Liver (tissue), 9 donors: ENCODE measurements around the gene DYNLT2. TPM values are rescaled to one million over a fixed set of nuclear protein-coding genes. Genes with fewer than 3 reads are reported as not detected.

Experiments used
- DNase-seq: peaks from one replicate; pipeline ENCODE4 v3.0.0-alpha.2; 2017; ENCODE audit warnings: low spot score
- H3K27ac ChIP-seq, 2 donors: one replicate each; pipeline ENCODE4 v1.7.0; 2013; ENCODE audit warnings: inconsistent platforms in 2 of 2, low read length in 2 of 2, control low read depth in 1 of 2, low read depth in 1 of 2, mild to moderate bottlenecking in 1 of 2
- H3K27me3 ChIP-seq, 4 donors: one replicate each; pipeline versions ENCODE4 v1.6.1 to v1.7.0; 2013; ENCODE audit warnings: low read length in 3 of 4, inconsistent platforms in 1 of 4, mild to moderate bottlenecking in 1 of 4, moderate library complexity in 1 of 4; ENCODE audit not compliant: control insufficient read depth in 4 of 4, insufficient read depth in 4 of 4
- H3K36me3 ChIP-seq, 4 donors: one replicate each; pipeline versions ENCODE4 v1.6.1 to v1.7.0; 2013; ENCODE audit warnings: low read length in 3 of 4, mild to moderate bottlenecking in 3 of 4, low read depth in 1 of 4, moderate library complexity in 1 of 4; ENCODE audit not compliant: control insufficient read depth in 4 of 4, insufficient read depth in 3 of 4
- H3K4me1 ChIP-seq, 4 donors: one replicate each; pipeline versions ENCODE4 v1.6.1 to v1.7.0; 2013; ENCODE audit warnings: low read length in 3 of 4, mild to moderate bottlenecking in 3 of 4, moderate library complexity in 1 of 4; ENCODE audit not compliant: control insufficient read depth in 4 of 4, insufficient read depth in 4 of 4
- H3K4me3 ChIP-seq, 3 donors: one replicate each; pipeline versions ENCODE4 v1.6.1 to v1.7.0; 2013; ENCODE audit warnings: low read length in 3 of 3, control low read depth in 1 of 3, low read depth in 1 of 3, mild to moderate bottlenecking in 1 of 3
- H3K9ac ChIP-seq, 2 donors: one replicate each; pipeline ENCODE4 v1.7.0; 2013; ENCODE audit warnings: low read length in 2 of 2, mild to moderate bottlenecking in 2 of 2, moderate library complexity in 2 of 2, control low read depth in 1 of 2, low read depth in 1 of 2
- H3K9me3 ChIP-seq, 4 donors: one replicate each; pipeline versions ENCODE4 v1.6.1 to v1.7.0; 2013; ENCODE audit warnings: low read length in 3 of 4; ENCODE audit not compliant: control insufficient read depth in 4 of 4
- EGR1 ChIP-seq, 2 donors: IDR thresholded peaks; 2 replicates each; pipeline ENCODE4 v1.6.1; 2016 to 2018; ENCODE audit warnings: antibody characterized with exemption in 2 of 2, low read depth in 2 of 2
- FOXA1 ChIP-seq: IDR thresholded peaks from 2 replicates; pipeline ENCODE4 v1.6.1; 2016; ENCODE audit warnings: antibody characterized with exemption
- FOXA2 ChIP-seq: IDR thresholded peaks from 2 replicates; pipeline ENCODE4 v1.6.1; 2016; ENCODE audit warnings: antibody characterized with exemption
- GABPA ChIP-seq, 2 donors: IDR thresholded peaks in 1 of 2; conservative IDR thresholded peaks in 1 of 2; 2 replicates each; pipeline ENCODE4 v1.6.1; 2016; ENCODE audit warnings: antibody characterized with exemption in 2 of 2, mild to moderate bottlenecking in 1 of 2, moderate library complexity in 1 of 2
- HNF4A ChIP-seq, 2 donors: conservative IDR thresholded peaks; 2 replicates each; pipeline ENCODE4 v1.6.1; 2016; ENCODE audit warnings: antibody characterized with exemption in 2 of 2, mild to moderate bottlenecking in 2 of 2
- HNF4G ChIP-seq: IDR thresholded peaks from 2 replicates; pipeline ENCODE4 v1.6.1; 2016; ENCODE audit warnings: antibody characterized with exemption
- MAX ChIP-seq: IDR thresholded peaks from 2 replicates; pipeline ENCODE4 v1.6.1; 2016; ENCODE audit warnings: antibody characterized with exemption
- NR2F2 ChIP-seq: IDR thresholded peaks from 2 replicates; pipeline ENCODE4 v1.6.1; 2016; ENCODE audit warnings: antibody characterized with exemption
- REST ChIP-seq: IDR thresholded peaks from 2 replicates; pipeline ENCODE4 v1.6.1; 2016; ENCODE audit warnings: antibody characterized with exemption, mild to moderate bottlenecking
- RXRA ChIP-seq, 2 donors: IDR thresholded peaks; 2 replicates each; pipeline ENCODE4 v1.6.1; 2017 to 2018; ENCODE audit warnings: antibody characterized with exemption in 2 of 2, mild to moderate bottlenecking in 1 of 2
- SP1 ChIP-seq: IDR thresholded peaks from 2 replicates; pipeline ENCODE4 v1.6.1; 2018; ENCODE audit warnings: antibody characterized with exemption, mild to moderate bottlenecking
- TAF1 ChIP-seq: conservative IDR thresholded peaks from 2 replicates; pipeline ENCODE4 v1.6.1; 2016; ENCODE audit warnings: antibody characterized with exemption, mild to moderate bottlenecking
- YY1 ChIP-seq: IDR thresholded peaks from 2 replicates; pipeline ENCODE4 v1.6.1; 2016; ENCODE audit warnings: antibody characterized with exemption, mild to moderate bottlenecking
- ZBTB33 ChIP-seq: IDR thresholded peaks from 2 replicates; pipeline ENCODE4 v1.6.1; 2016; ENCODE audit warnings: antibody characterized with exemption
- WGBS: extraction: QIAGEN DNeasy Blood & Tissue Kit; methylation state at CpG from one replicate; pipeline ENCODE4 v1.1.7; 2013; 5-methylcytosine and 5-hydroxymethylcytosine counted together
- polyA plus RNA-seq, 2 donors: library from polyadenylated mRNA; stranded (reverse) in 1 of 2; unstranded in 1 of 2; fragments of 200-250 nt in 1 of 2; fragments of >200 nt in 1 of 2; fragmentation: Nextera tagmentation in 1 of 2; extraction: Ambion mirVana in 1 of 2; gene quantifications; one replicate each; pipeline versions ENCODE4 v1.2.1 to v1.2.3, GENCODE V29; 2013 to 2015
- total RNA-seq, 2 donors: library from RNA; depleted of rRNA; stranded (reverse); fragments of >200 nt; gene quantifications; one replicate each; pipeline ENCODE4 v1.2.3, GENCODE V29; 2014
- TF ChIP-seq, protein P1 (sequence below): fragments of 150-350 bp; IDR thresholded peaks from 2 replicates; pipeline ENCODE4 v1.5.1; 2017; ENCODE audit warnings: improper control_type of control experiment, low read depth, low read length; ENCODE audit not compliant: missing input control
- donor health status: healthy.
- donor health status: healthy.
- donor health status: healthy.
- donor health status: healthy.
- donor health status: healthy.

DYNLT2 gene
- total and polyA plus RNA-seq, 4 donors = 0.37 to 2.3 (median 1.2) TPM

DNA sequence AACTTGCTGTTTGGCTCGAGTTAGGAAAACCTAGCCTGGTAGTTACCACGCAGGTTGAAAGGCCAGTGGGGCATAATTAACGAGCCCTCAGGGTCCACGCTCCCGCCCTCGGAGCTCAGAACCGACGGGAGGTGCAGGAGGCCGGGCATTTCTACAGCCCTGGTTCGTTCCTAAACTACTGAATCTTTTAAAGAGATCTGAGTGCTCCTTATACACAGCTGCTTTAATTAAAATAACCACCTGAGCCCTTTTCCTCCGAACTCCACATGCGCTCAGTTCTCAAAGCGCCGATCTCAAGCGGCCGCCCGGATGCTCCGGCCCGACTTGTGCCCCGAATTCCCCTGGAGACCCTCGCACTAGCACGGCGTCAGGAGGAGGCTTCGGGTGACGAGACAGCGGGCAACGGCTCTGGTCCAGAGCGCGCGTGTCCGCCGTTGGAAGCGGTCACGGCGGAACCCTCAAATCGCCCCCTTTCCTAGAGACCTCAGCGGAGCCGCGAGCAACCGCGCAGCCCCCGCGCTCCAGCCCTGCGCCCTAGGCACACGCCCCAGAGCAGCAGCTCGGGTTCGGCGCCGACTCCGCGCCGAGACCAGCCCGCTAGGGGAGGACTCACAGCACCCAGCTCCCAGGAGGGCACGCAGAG, 49.9 kb downstream of the DYNLT2 start:
- H3K4me1 ChIP-seq = peaks cover 3 to 43% (median 28%) of the 10 kb centered on the region in 4 donors
- WGBS = under 1% methylated on average over 54 of the region's 54 CpGs
- no peak for DNase-seq

GRCh38 chr6:169700296-169700695, 51.1 kb downstream of the DYNLT2 start:
- Histone ChIP-seq H3K4me3 (no peak overlapping the region), H3K27ac (no peak overlapping the region), H3K9me3 (no peaks in the 10 kb centered on the region), H3K9ac (no peak overlapping the region), H3K27me3 (no peaks in the 10 kb centered on the region), H3K4me1 (peaks cover 3 to 39% (median 28%) of the 10 kb centered on the region in 4 donors), H3K36me3 (peaks cover 0 to 4% (median 1%) of the 10 kb centered on the region in 4 donors)
- DNase-seq = no peak
- TF ChIP-seq YY1 = no peak
- TF ChIP-seq NR2F2 = no peak
- no peak for TF ChIP-seq GABPA (IDR thresholded peaks at IDR 0.05 in 1 of 2, conservative IDR thresholded peaks at IDR 0.05 in 1 of 2)
- TF ChIP-seq SP1 = no peak
- TF ChIP-seq RXRA (IDR thresholded peaks at IDR 0.05) = no peak
- TF ChIP-seq, protein P1, sequence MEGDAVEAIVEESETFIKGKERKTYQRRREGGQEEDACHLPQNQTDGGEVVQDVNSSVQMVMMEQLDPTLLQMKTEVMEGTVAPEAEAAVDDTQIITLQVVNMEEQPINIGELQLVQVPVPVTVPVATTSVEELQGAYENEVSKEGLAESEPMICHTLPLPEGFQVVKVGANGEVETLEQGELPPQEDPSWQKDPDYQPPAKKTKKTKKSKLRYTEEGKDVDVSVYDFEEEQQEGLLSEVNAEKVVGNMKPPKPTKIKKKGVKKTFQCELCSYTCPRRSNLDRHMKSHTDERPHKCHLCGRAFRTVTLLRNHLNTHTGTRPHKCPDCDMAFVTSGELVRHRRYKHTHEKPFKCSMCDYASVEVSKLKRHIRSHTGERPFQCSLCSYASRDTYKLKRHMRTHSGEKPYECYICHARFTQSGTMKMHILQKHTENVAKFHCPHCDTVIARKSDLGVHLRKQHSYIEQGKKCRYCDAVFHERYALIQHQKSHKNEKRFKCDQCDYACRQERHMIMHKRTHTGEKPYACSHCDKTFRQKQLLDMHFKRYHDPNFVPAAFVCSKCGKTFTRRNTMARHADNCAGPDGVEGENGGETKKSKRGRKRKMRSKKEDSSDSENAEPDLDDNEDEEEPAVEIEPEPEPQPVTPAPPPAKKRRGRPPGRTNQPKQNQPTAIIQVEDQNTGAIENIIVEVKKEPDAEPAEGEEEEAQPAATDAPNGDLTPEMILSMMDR = no peak
- TF ChIP-seq FOXA1 = no peak
- TF ChIP-seq REST = no peak
- no peak for TF ChIP-seq EGR1 (IDR thresholded peaks at IDR 0.05; ENCODE audit: low read depth in 2 of 2)
- no peak for TF ChIP-seq HNF4G
- TF ChIP-seq MAX = no peak
- TF ChIP-seq HNF4A (conservative IDR thresholded peaks at IDR 0.05) = no peak
- TF ChIP-seq FOXA2 = no peak
- TF ChIP-seq ZBTB33 = no peak
- no peak for TF ChIP-seq TAF1
- 73% methylated on average over 5 of the region's 5 CpGs for WGBS

More for the DNA sequence above, 49.9 kb downstream of the DYNLT2 start:
- no peaks in the 10 kb centered on the region for H3K9me3 ChIP-seq
- peak overlapping the region; percentile 61 to 91 for H3K9ac ChIP-seq
- peak overlapping the region; percentile 73 to 98 (median 93) for H3K4me3 ChIP-seq
- H3K27ac ChIP-seq = peak overlapping the region; percentile 78 to 89
- TF ChIP-seq HNF4A (conservative IDR thresholded peaks at IDR 0.05) = peak in 1 of 2 donors; percentile 25
- TF ChIP-seq GABPA (IDR thresholded peaks at IDR 0.05 in 1 of 2, conservative IDR thresholded peaks at IDR 0.05 in 1 of 2) = no peak
- TF ChIP-seq EGR1 (IDR thresholded peaks at IDR 0.05; ENCODE audit: low read depth in 2 of 2) = no peak
- H3K27me3 ChIP-seq = no peaks in the 10 kb centered on the region
- H3K36me3 ChIP-seq = peaks cover 0 to 7% (median 1%) of the 10 kb centered on the region in 4 donors
